SK-N-SH treated with all-trans-retinoic acid at 6 μM for 48 hours (cell line): ENCODE results near the gene FCRL6.

Source experiments
- ATAC-seq: fragments of 200-7000 bp; cut with Tn5 transposase; 3 replicates; pipeline ENCODE4 v1.9.1; 2020; ENCODE audit warnings: mild to moderate bottlenecking, moderate library complexity
- ARNTL ChIP-seq: fragments of 450-650 bp; formaldehyde crosslinking; IDR thresholded peaks from 2 replicates; pipeline ENCODE4 v1.5.0; 2020; ENCODE audit warnings: low read depth, mild to moderate bottlenecking, moderate library complexity, borderline replicate concordance
- BACH2 ChIP-seq: fragments of 250-450 bp; sonication (Bioruptor Pico); IDR thresholded peaks from 2 replicates; pipeline ENCODE4 v1.9.0; 2021; ENCODE audit warnings: mild to moderate bottlenecking, borderline replicate concordance
- CREB5 ChIP-seq: fragments of 250-450 bp; sonication (Bioruptor Pico); IDR thresholded peaks from 2 replicates; pipeline ENCODE4 v1.5.1; 2020; ENCODE audit warnings: low read depth, mild to moderate bottlenecking, moderate library complexity
- CSRNP3 ChIP-seq: fragments of 250-450 bp; sonication (Bioruptor Pico); IDR thresholded peaks from 2 replicates; pipeline ENCODE4 v1.5.1; 2021; ENCODE audit warnings: mild to moderate bottlenecking, moderate library complexity
- ESRRG ChIP-seq: fragments of 250-450 bp; sonication (Bioruptor Pico); IDR thresholded peaks from 2 replicates; pipeline ENCODE4 v1.6.1; 2021; ENCODE audit warnings: mild to moderate bottlenecking
- GLIS3 ChIP-seq: fragments of 250-450 bp; sonication (Bioruptor Pico); IDR thresholded peaks from 2 replicates; pipeline ENCODE4 v1.5.0; 2020; ENCODE audit warnings: mild to moderate bottlenecking, moderate library complexity
- OSR1 ChIP-seq: fragments of 250-450 bp; sonication (Bioruptor Pico); IDR thresholded peaks from 2 replicates; pipeline ENCODE4 v1.8.0; 2022; ENCODE audit warnings: moderate library complexity, mild to moderate bottlenecking, inconsistent platforms
- PATZ1 ChIP-seq: fragments of 250-450 bp; sonication (Bioruptor Pico); IDR thresholded peaks from 2 replicates; pipeline ENCODE4 v1.8.0; 2020; ENCODE audit warnings: mild to moderate bottlenecking, moderate library complexity, borderline replicate concordance
- POU6F1 ChIP-seq: fragments of 250-450 bp; sonication (Bioruptor Pico); IDR thresholded peaks from 2 replicates; pipeline ENCODE4 v1.8.0; 2021; ENCODE audit warnings: low read depth, mild to moderate bottlenecking, moderate library complexity, borderline replicate concordance
- PPARA ChIP-seq: fragments of 250-450 bp; sonication (Bioruptor Pico); IDR thresholded peaks from 2 replicates; pipeline ENCODE4 v1.5.0; 2020; ENCODE audit warnings: mild to moderate bottlenecking, borderline replicate concordance
- RARB ChIP-seq: fragments of 250-450 bp; sonication (Bioruptor Pico); IDR thresholded peaks from 2 replicates; pipeline ENCODE4 v1.8.0; 2021; ENCODE audit warnings: mild to moderate bottlenecking, moderate library complexity
- SNAI2 ChIP-seq: fragments of 250-450 bp; sonication (Bioruptor Pico); IDR thresholded peaks from 2 replicates; pipeline ENCODE4 v1.5.0; 2020; ENCODE audit warnings: mild to moderate bottlenecking, moderate library complexity
- TCF4 ChIP-seq: fragments of 250-450 bp; sonication (Bioruptor Pico); IDR thresholded peaks from 2 replicates; pipeline ENCODE4 v1.8.0; 2021; ENCODE audit warnings: mild to moderate bottlenecking, moderate library complexity, borderline replicate concordance
- TOX ChIP-seq: fragments of 250-450 bp; sonication (Bioruptor Pico); IDR thresholded peaks from 2 replicates; pipeline ENCODE4 v1.8.0; 2021; ENCODE audit warnings: mild to moderate bottlenecking, moderate library complexity, borderline replicate concordance
- TSHZ2 ChIP-seq: fragments of 250-450 bp; sonication (Bioruptor Pico); IDR thresholded peaks from 2 replicates; pipeline ENCODE4 v1.5.0; 2020; ENCODE audit warnings: mild to moderate bottlenecking, moderate library complexity
- ZC3H10 ChIP-seq: fragments of 250-450 bp; sonication (Bioruptor Pico); IDR thresholded peaks from 2 replicates; pipeline ENCODE4 v1.5.1; 2021; ENCODE audit warnings: mild to moderate bottlenecking, moderate library complexity
- ZFP3 ChIP-seq: fragments of 250-450 bp; sonication (Bioruptor Pico); IDR thresholded peaks from 2 replicates; pipeline ENCODE4 v1.5.0; 2020; ENCODE audit warnings: mild to moderate bottlenecking, moderate library complexity
- ZFP30 ChIP-seq: fragments of 450-650 bp; formaldehyde crosslinking; IDR thresholded peaks from 2 replicates; pipeline ENCODE4 v1.5.0; 2022; ENCODE audit warnings: mild to moderate bottlenecking, moderate library complexity
- ZNF565 ChIP-seq: fragments of 450-650 bp; formaldehyde crosslinking; conservative IDR thresholded peaks from 2 replicates; pipeline ENCODE4 v1.5.0; 2020; ENCODE audit warnings: low read depth, mild to moderate bottlenecking, moderate library complexity
- ZNF70 ChIP-seq: fragments of 450-650 bp; formaldehyde crosslinking; IDR thresholded peaks from 2 replicates; pipeline ENCODE4 v1.5.0; 2020; ENCODE audit warnings: mild to moderate bottlenecking, moderate library complexity
- ZNF8 ChIP-seq: fragments of 450-650 bp; formaldehyde crosslinking; IDR thresholded peaks from 2 replicates; pipeline ENCODE4 v1.5.0; 2020; ENCODE audit warnings: mild to moderate bottlenecking, moderate library complexity

The FCRL6 gene

GRCh38 chr1:159828176-159828575, 26.0 kb downstream of the FCRL6 start (continued):
- no peak for TF ChIP-seq PATZ1 (CRISPR knock-in tag)
- TF ChIP-seq, all 23 proteins: peak for 0

GRCh38 chr1:159828581-159829272, 26.6 kb downstream of the FCRL6 start:
- no peak for ATAC-seq
- no peak for TF ChIP-seq PATZ1 (CRISPR knock-in tag)
- no peak for TF ChIP-seq TSHZ2 (CRISPR knock-in tag)
- no peak for TF ChIP-seq OSR1 (CRISPR knock-in tag)
- no peak for TF ChIP-seq ZFP30
- no peak for TF ChIP-seq BACH2 (CRISPR knock-in tag)
- no peak for TF ChIP-seq TCF4 (CRISPR knock-in tag)
- TF ChIP-seq CREB5 (CRISPR knock-in tag) = no peak
- TF ChIP-seq ARNTL (CRISPR knock-in tag) = no peak
- TF ChIP-seq ZFP3 (CRISPR knock-in tag) = no peak
- TF ChIP-seq ZNF8 (CRISPR knock-in tag) = no peak
- TF ChIP-seq POU6F1 (CRISPR knock-in tag) = no peak
- no peak for TF ChIP-seq TOX (CRISPR knock-in tag)
- no peak for TF ChIP-seq ZNF70 (CRISPR knock-in tag)
- TF ChIP-seq GLIS3 = no peak
- no peak for TF ChIP-seq SNAI2 (CRISPR knock-in tag)
- no peak for TF ChIP-seq ZC3H10 (CRISPR knock-in tag)
- no peak for TF ChIP-seq ESRRG
- TF ChIP-seq CSRNP3 (CRISPR knock-in tag) = no peak

- peak; percentile 64 for ATAC-seq
- TF ChIP-seq PPARA (CRISPR knock-in tag) (no peak), OSR1 (CRISPR knock-in tag) (no peak), ZNF565 (CRISPR knock-in tag) (no peak), ZNF8 (CRISPR knock-in tag) (no peak), ZC3H10 (CRISPR knock-in tag) (no peak), CSRNP3 (CRISPR knock-in tag) (no peak), RARB (CRISPR knock-in tag) (no peak), ARNTL (CRISPR knock-in tag) (no peak), CREB5 (CRISPR knock-in tag) (no peak), PATZ1 (CRISPR knock-in tag) (no peak), ZFP30 (no peak)
These were observed 27.1 kb downstream of the FCRL6 start for GRCh38 chr1:159829273-159829634.
